Natural killer cell (primary cell): Measurements from ENCODE around the gene MEX3D. TPM values are rescaled to one million over a fixed set of nuclear protein-coding genes. Genes with fewer than 3 reads are reported as not detected.

Experiments
- ATAC-seq, 3 donors: fragments of 150-1000 bp in 2 of 3; fragments of 200-7000 bp in 1 of 3; cut with Tn5 transposase; 1 replicate in 1 of 3; 2 replicates in 2 of 3; pipeline ENCODE4 v1.10.0; 2021; ENCODE audit warnings: mild to moderate bottlenecking in 2 of 3, moderate library complexity in 2 of 3
- DNase-seq, 2 donors: peaks; one replicate each; pipeline versions ENCODE4 v3.0.0 to v3.0.0-alpha.2; 2013 to 2021; ENCODE audit warnings: mixed read lengths in 1 of 2
- H3K27ac ChIP-seq: one replicate; pipeline ENCODE4 v1.5.1; 2013; ENCODE audit warnings: mild to moderate bottlenecking, low read length
- H3K27me3 ChIP-seq: one replicate; pipeline ENCODE4 v1.6.1; 2013; ENCODE audit warnings: low read length; ENCODE audit not compliant: control insufficient read depth, insufficient read depth
- H3K36me3 ChIP-seq: one replicate; pipeline ENCODE4 v1.6.1; 2013; ENCODE audit warnings: low read length; ENCODE audit not compliant: control insufficient read depth, insufficient read depth
- H3K4me1 ChIP-seq: one replicate; pipeline ENCODE4 v1.6.1; 2013; ENCODE audit warnings: low read length; ENCODE audit not compliant: control insufficient read depth, insufficient read depth
- H3K4me3 ChIP-seq: one replicate; pipeline ENCODE4 v1.5.1; 2013; ENCODE audit warnings: low read length
- H3K9me3 ChIP-seq: one replicate; pipeline ENCODE4 v1.6.1; 2013; ENCODE audit warnings: low read length; ENCODE audit not compliant: control insufficient read depth, insufficient read depth
- H3K27ac Mint-ChIP-seq, 2 donors: one replicate each; pipeline ENCODE4 v1.8.0; 2022; ENCODE audit warnings: mild to moderate bottlenecking in 2 of 2, mixed read lengths in 2 of 2, moderate library complexity in 1 of 2
- H3K27me3 Mint-ChIP-seq, 2 donors: one replicate each; pipeline ENCODE4 v1.8.0; 2022; ENCODE audit warnings: low read depth in 2 of 2, mixed read lengths in 2 of 2
- H3K36me3 Mint-ChIP-seq: one replicate; pipeline ENCODE4 v1.8.0; 2022; ENCODE audit warnings: mixed read lengths
- H3K4me1 Mint-ChIP-seq, 2 donors: one replicate each; pipeline ENCODE4 v1.8.0; 2022; ENCODE audit warnings: mixed read lengths in 2 of 2
- H3K4me3 Mint-ChIP-seq: one replicate; pipeline ENCODE4 v1.8.0; 2022; ENCODE audit warnings: mild to moderate bottlenecking, moderate library complexity, mixed read lengths
- H3K9me3 Mint-ChIP-seq, 2 donors: one replicate each; pipeline ENCODE4 v1.8.0; 2022; ENCODE audit warnings: mixed read lengths in 2 of 2
- CTCF ChIP-seq: fragments of 200-600 bp; IDR thresholded peaks from one replicate; pipeline ENCODE4 v1.8.0; 2022; ENCODE audit warnings: antibody characterized with exemption
- WGBS: methylation state at CpG from one replicate; pipeline ENCODE4 v1.1.7; 2013; ENCODE audit warnings: missing lambda C conversion rate; ENCODE audit not compliant: insufficient coverage; 5-methylcytosine and 5-hydroxymethylcytosine counted together
- intact Hi-C: fragments of 100-400 bp; cut with micrococcal nuclease; formaldehyde crosslinking; loops from one replicate; pipeline ENCODE4 v1.14.2; 2022
- total RNA-seq, 4 donors: library from RNA; stranded (reverse); fragments of 120-200 nt in 1 of 4; gene quantifications; one replicate each; pipeline versions ENCODE4 v1.2.3 to v1.2.4, GENCODE V29; 2013 to 2022

The MEX3D gene
- total RNA-seq, 3 donors from 2014 or later (not counting 1 experiment from before 2014, with no cell fraction given) = 4.2 to 6.9 (median 4.4) TPM

GRCh38 chr19:1591421-1592023 lies 23.4 kb upstream of the MEX3D start:
- ATAC-seq (no peak), DNase-seq (peak in 1 of 2 donors; percentile 49)
- intact Hi-C loops = no loop called here
- no peaks in the 10 kb centered on the region for H3K27me3 ChIP-seq
- H3K4me3 Mint-ChIP-seq = peak overlapping the region; percentile 79
- peak overlapping the region; percentile 85 for H3K4me3 ChIP-seq
- no peaks in the 10 kb centered on the region for H3K9me3 ChIP-seq
- TF ChIP-seq CTCF = no peak
- WGBS = 1% methylated on average over 30 of the region's 31 CpGs
- no peaks in the 10 kb centered on the region for H3K9me3 Mint-ChIP-seq
- H3K36me3 ChIP-seq = no peaks in the 10 kb centered on the region
- H3K27me3 Mint-ChIP-seq = no peaks in the 10 kb centered on the region
- no peaks in the 10 kb centered on the region for H3K36me3 Mint-ChIP-seq
- H3K27ac ChIP-seq = peak overlapping the region; percentile 93
- H3K27ac Mint-ChIP-seq = peak overlapping the region; percentile 64 to 89
- peaks cover 26% of the 10 kb centered on the region for H3K4me1 ChIP-seq
- peaks cover 8 to 27% of the 10 kb centered on the region in 2 donors for H3K4me1 Mint-ChIP-seq

- Mint-ChIP-seq H3K36me3 (no peaks in the 10 kb centered on the region), H3K27ac (peak overlapping the region; percentile 64 to 89), H3K9me3 (no peaks in the 10 kb centered on the region), H3K4me1 (peaks cover 8 to 27% of the 10 kb centered on the region in 2 donors), H3K27me3 (no peaks in the 10 kb centered on the region), H3K4me3 (peak overlapping the region; percentile 70)
- Histone ChIP-seq H3K9me3 (no peaks in the 10 kb centered on the region), H3K27me3 (no peaks in the 10 kb centered on the region), H3K4me1 (peaks cover 26% of the 10 kb centered on the region), H3K36me3 (peaks cover 2% of the 10 kb centered on the region), H3K4me3 (no peak overlapping the region), H3K27ac (no peak overlapping the region)
- DNase-seq (peak in 1 of 2 donors; percentile 57), ATAC-seq (no peak)
- intact Hi-C loops = no loop called here
- no peak for TF ChIP-seq CTCF
- WGBS = 21% methylated on average over 10 of the region's 10 CpGs
Measured at GRCh38 chr19:1590641-1591397, 22.7 kb upstream of the MEX3D start.

- Histone ChIP-seq H3K27ac (no peak overlapping the region), H3K4me1 (peaks cover 20% of the 10 kb centered on the region), H3K9me3 (no peaks in the 10 kb centered on the region), H3K4me3 (no peak overlapping the region), H3K27me3 (no peaks in the 10 kb centered on the region), H3K36me3 (peaks cover 5% of the 10 kb centered on the region)
- WGBS = 92% methylated on average over 9 of the region's 9 CpGs
- no peak for ATAC-seq
- intact Hi-C loops = no loop called here
- Mint-ChIP-seq H3K4me1 (peaks cover 8 to 23% of the 10 kb centered on the region in 2 donors), H3K4me3 (no peak overlapping the region), H3K27me3 (no peaks in the 10 kb centered on the region), H3K9me3 (no peaks in the 10 kb centered on the region), H3K36me3 (no peaks in the 10 kb centered on the region), H3K27ac (no peak overlapping the region)
- no peak for DNase-seq
- TF ChIP-seq CTCF = no peak
Measured at GRCh38 chr19:1587872-1588271, 19.7 kb upstream of the MEX3D start.
